K562 (cell line): Measurements from ENCODE around the gene HSD11B1L. TPM values are rescaled to one million over a fixed set of nuclear protein-coding genes. Genes with fewer than 3 reads are reported as not detected.

ENCODE experiments used
- ATF6 ChIP-seq: sonication (generic); formaldehyde crosslinking; IDR thresholded peaks from 2 replicates; pipeline ENCODE4 v1.4.0; 2020; ENCODE audit warnings: mild to moderate bottlenecking, missing genetic modification reagents
- CHD1 ChIP-seq: fragments of 200-600 bp; sonication (generic); IDR thresholded peaks from one replicate; pipeline ENCODE4 v1.6.1; 2012; ENCODE audit warnings: mild to moderate bottlenecking, moderate library complexity, low read length, inconsistent platforms
- EHMT2 ChIP-seq: fragments of 450-650 bp; IDR thresholded peaks from 2 replicates; pipeline ENCODE4 v1.6.1; 2018; ENCODE audit warnings: antibody characterized with exemption
- FOXK1 ChIP-seq: sonication (generic); formaldehyde crosslinking; IDR thresholded peaks from 2 replicates; pipeline ENCODE4 v1.8.0; 2022; ENCODE audit warnings: missing genetic modification reagents, mild to moderate bottlenecking, borderline replicate concordance
- FOXO4 ChIP-seq: fragments of 450-650 bp; formaldehyde crosslinking; IDR thresholded peaks from 2 replicates; pipeline ENCODE4 v1.4.0; 2020; ENCODE audit warnings: mild to moderate bottlenecking, moderate library complexity
- IRF1 ChIP-seq: sonication (generic); formaldehyde crosslinking; IDR thresholded peaks from 2 replicates; pipeline ENCODE4 v1.8.0; 2022; ENCODE audit warnings: missing genetic modification reagents, mild to moderate bottlenecking, borderline replicate concordance
- KDM1A ChIP-seq, 2 experiments: fragments of 450-650 bp; IDR thresholded peaks; 2 replicates each; pipeline ENCODE4 v1.6.1; 2016; ENCODE audit warnings: mild to moderate bottlenecking in 2 of 2
- LCOR ChIP-seq: sonication (generic); formaldehyde crosslinking; IDR thresholded peaks from 2 replicates; pipeline ENCODE4 v1.8.0; 2022; ENCODE audit warnings: mild to moderate bottlenecking, missing genetic modification reagents
- LEF1 ChIP-seq: fragments of 450-650 bp; IDR thresholded peaks from 2 replicates; pipeline ENCODE4 v1.6.1; 2016; ENCODE audit warnings: mild to moderate bottlenecking
- MAFF ChIP-seq: IDR thresholded peaks from 2 replicates; pipeline ENCODE4 v1.6.1; 2012; ENCODE audit warnings: low read length, improper control_type of control experiment
- NCOA1 ChIP-seq: fragments of 450-650 bp; IDR thresholded peaks from 2 replicates; pipeline ENCODE4 v1.6.1; 2016; ENCODE audit warnings: low read depth
- NKRF ChIP-seq: fragments of 450-650 bp; IDR thresholded peaks from 2 replicates; pipeline ENCODE4 v1.6.1; 2016; ENCODE audit warnings: borderline replicate concordance
- PHF20 ChIP-seq: fragments of 450-650 bp; IDR thresholded peaks from 2 replicates; pipeline ENCODE4 v1.6.1; 2018; ENCODE audit not compliant: partially characterized antibody
- POLR2H ChIP-seq: IDR thresholded peaks from 2 replicates; pipeline ENCODE4 v1.6.1; 2016; ENCODE audit warnings: missing genetic modification characterization, low read depth, mild to moderate bottlenecking, control low read depth, missing compliant biosample characterization, moderate library complexity
- RBFOX2 ChIP-seq: fragments of 200-400 bp; formaldehyde crosslinking; IDR thresholded peaks from 2 replicates; pipeline ENCODE4 v1.6.1; 2017; ENCODE audit warnings: low read depth, mild to moderate bottlenecking, low read length, moderate library complexity
- SLC30A9 ChIP-seq: fragments of 250-450 bp; sonication (Bioruptor Pico); IDR thresholded peaks from 2 replicates; pipeline ENCODE4 v1.8.0; 2022; ENCODE audit warnings: mild to moderate bottlenecking, moderate library complexity
- SOX6 ChIP-seq: fragments of 450-650 bp; IDR thresholded peaks from 2 replicates; pipeline ENCODE4 v1.6.1; 2014; ENCODE audit warnings: mild to moderate bottlenecking
- SREBF2 ChIP-seq: sonication (generic); formaldehyde crosslinking; IDR thresholded peaks from 2 replicates; pipeline ENCODE4 v1.4.0; 2020; ENCODE audit warnings: mild to moderate bottlenecking, missing genetic modification reagents
- SRSF1 ChIP-seq: fragments of 200-400 bp; formaldehyde crosslinking; IDR thresholded peaks from 2 replicates; pipeline ENCODE4 v1.6.1; 2017; ENCODE audit warnings: mild to moderate bottlenecking, low read depth, low read length, moderate library complexity
- SRSF7 ChIP-seq: fragments of 200-400 bp; formaldehyde crosslinking; optimal IDR thresholded peaks from 2 replicates; pipeline ENCODE3; 2017; ENCODE audit warnings: mild to moderate bottlenecking, low read depth, low read length
- ZNF280B ChIP-seq: fragments of 250-450 bp; sonication (Bioruptor Pico); IDR thresholded peaks from 2 replicates; pipeline ENCODE4 v1.5.1; 2021; ENCODE audit warnings: mild to moderate bottlenecking
- ZNF586 ChIP-seq: fragments of 450-650 bp; formaldehyde crosslinking; conservative IDR thresholded peaks from 2 replicates; pipeline ENCODE4 v1.4.0; 2020; ENCODE audit warnings: mild to moderate bottlenecking, moderate library complexity
- polyA plus RNA-seq, 8 experiments: library from polyadenylated mRNA; depleted of rRNA in 4 of 8; stranded (reverse) in 5 of 8; unstranded in 3 of 8; fragments of >200 nt; fragmentation: Nextera tagmentation in 2 of 8; fragmentation: Illumina TruSeq in 1 of 8; extraction: Ambion mirVana in 2 of 8; extraction: Trizol in 1 of 8; gene quantifications; 2 replicates each; pipeline versions ENCODE4 v1.2.1 to v1.2.3, GENCODE V29; 2011 to 2014; ENCODE audit warnings: inconsistent platforms in 1 of 8, missing spikeins in 1 of 8
- total RNA-seq, 7 experiments: library from RNA; depleted of rRNA in 6 of 7; stranded (reverse); fragments of >200 nt in 6 of 7; fragmentation: Illumina TruSeq in 2 of 7; extraction: Trizol in 2 of 7; gene quantifications; 2 replicates each; pipeline versions ENCODE4 v1.2.1 to v1.2.3, GENCODE V29; 2011 to 2021; ENCODE audit warnings: low replicate concordance in 1 of 7

HSD11B1L gene
- total and polyA plus RNA-seq, 9 of the 15 experiments (the other 6 are each of a cell fraction or from before 2014, with no cell fraction given): 0.31 to 7.7 (median 2.3) TPM

- TF ChIP-seq LCOR (CRISPR knock-in tag) (no peak), POLR2H (tag) (no peak), SREBF2 (no peak), IRF1 (CRISPR knock-in tag) (no peak), SLC30A9 (CRISPR knock-in tag) (no peak), FOXK1 (no peak), MAFF (no peak), SOX6 (0 out of 2 replicates have a peak, but pooled peaks have one; percentile 12), PHF20 (peak; percentile 78), ZNF280B (CRISPR knock-in tag) (no peak), NKRF (peak; percentile 87; the same call in 1 of the 2 replicates), FOXO4 (CRISPR knock-in tag) (0 out of 2 replicates have a peak, but pooled peaks have one; percentile 56), ATF6 (CRISPR knock-in tag) (peak; percentile 88), CHD1 (peak; percentile 76), KDM1A (IDR thresholded peaks at IDR 0.05) (no peak), ZNF586 (CRISPR knock-in tag) (no peak), NCOA1 (no peak), SRSF1 (no peak), SRSF7 (no peak), RBFOX2 (no peak), LEF1 (no peak), EHMT2 (no peak)
Observed at GRCh38 chr19:5680084-5680436, 767 bp upstream of the HSD11B1L start (continued).
